Omental fat pad (tissue), 4 donors: ENCODE measurements around the gene TSPAN15. TPM values are rescaled to one million over a fixed set of nuclear protein-coding genes. Genes with fewer than 3 reads are reported as not detected.
"Not testable (repeated sequence)": the region's sequence is repeated elsewhere in the genome, so short reads cannot be mapped to it uniquely, and the experiment has no call there.

Experiments used
- ATAC-seq: fragments of 150-250 bp; one replicate; pipeline ENCODE4 v1.9.1; 2016; ENCODE audit warnings: mild to moderate bottlenecking, moderate library complexity; ENCODE audit not compliant: low FRiP score
- DNase-seq: peaks from one replicate; pipeline ENCODE4 v3.0.0-alpha.2; 2019; ENCODE audit warnings: low spot score
- CTCF ChIP-seq, 3 donors: fragments of 450-650 bp; IDR thresholded peaks; one replicate each; pipeline ENCODE4 v1.5.1; 2016 to 2017; ENCODE audit warnings: antibody characterized with exemption in 3 of 3, mild to moderate bottlenecking in 3 of 3, moderate library complexity in 2 of 3
- total RNA-seq, 4 donors: library from RNA; depleted of rRNA; stranded (reverse); fragments of >200 nt; gene quantifications; one replicate each; pipeline ENCODE4 v1.1.0, GENCODE V29; 2016

Gene TSPAN15
- total RNA-seq, 4 donors from 2014 or later = 45.6 to 141 (median 72.5) TPM

- no peak for TF ChIP-seq CTCF (IDR thresholded peaks at IDR 0.05)
- DNase-seq (no peak), ATAC-seq (no peak)
Observed at GRCh38 chr10:69527961-69528360, 76.7 kb downstream of the TSPAN15 start.

- DNase-seq = no peak
Observed at GRCh38 chr10:69533658-69534057, 82.4 kb downstream of the TSPAN15 start.

GRCh38 chr10:69536521-69536920 is 85.3 kb downstream of the TSPAN15 start:
- ATAC-seq = not testable (repeated sequence)

More at GRCh38 chr10:69533658-69534057, 82.4 kb downstream of the TSPAN15 start:
- TF ChIP-seq CTCF (IDR thresholded peaks at IDR 0.05) = no peak
- ATAC-seq = no peak

GRCh38 chr10:69537449-69537848 is 86.2 kb downstream of the TSPAN15 start:
- no peak for ATAC-seq
- no peak for TF ChIP-seq CTCF (IDR thresholded peaks at IDR 0.05)
- DNase-seq = no peak

More at GRCh38 chr10:69536521-69536920, 85.3 kb downstream of the TSPAN15 start:
- not testable (repeated sequence) for DNase-seq

- DNase-seq (no peak), ATAC-seq (no peak)
- TF ChIP-seq CTCF (IDR thresholded peaks at IDR 0.05) = no peak
Observed at GRCh38 chr10:69538461-69538860, 87.2 kb downstream of the TSPAN15 start.

- DNase-seq (no peak), ATAC-seq (no peak)
- no peak for TF ChIP-seq CTCF (IDR thresholded peaks at IDR 0.05)
Observed at GRCh38 chr10:69541463-69541862, 90.2 kb downstream of the TSPAN15 start.

- no peak for ATAC-seq
- DNase-seq = no peak
- TF ChIP-seq CTCF (IDR thresholded peaks at IDR 0.05) = no peak
Observed at GRCh38 chr10:69549959-69550358, 98.7 kb downstream of the TSPAN15 start.

- ATAC-seq (no peak), DNase-seq (no peak)
- no peak for TF ChIP-seq CTCF (IDR thresholded peaks at IDR 0.05)
Observed at GRCh38 chr10:69552268-69552667, 101.0 kb downstream of the TSPAN15 start.
